Stimulated activated CD4-positive, alpha-beta T cell treated with anti-CD3 and anti-CD28 coated beads, TNF-alpha, amount 100 ng/mL, for 48 hours (primary cell): ENCODE results near the gene OST4.
A peak's percentile ranks its signal among the peaks of the same experiment; 100 is the strongest.
"Not testable (repeated sequence)": the region's sequence is repeated elsewhere in the genome, so short reads cannot be mapped to it uniquely, and the experiment has no call there.

Source experiments
- DNase-seq, 3 donors: peaks; one replicate each; pipeline ENCODE4 v3.0.0-alpha.2; 2020; ENCODE audit warnings: low read depth in 3 of 3

The OST4 gene

GRCh38 chr2:27071277-27071989 lies at the start of gene OST4:
Gene OST4, minus strand, starts transcription at chr2:27071654.
- DNase-seq, result peak; percentile 76 to 88 (median 83)

GRCh38 chr2:27119330-27119670 lies 47.8 kb upstream of the OST4 start:
- not testable (repeated sequence) for DNase-seq

- no peak for DNase-seq
Observed at GRCh38 chr2:27118525-27119329, 47.3 kb upstream of the OST4 start, which contains the start of gene CGREF1. Gene CGREF1, minus strand, starts transcription at chr2:27119128. Its CDS starts 14,762 bp downstream, at chr2:27104366.

- no peak for DNase-seq
Observed at GRCh38 chr2:27117995-27118524, 46.6 kb upstream of the OST4 start.

GRCh38 chr2:27115519-27115918 lies 44.1 kb upstream of the OST4 start:
- no peak for DNase-seq

- DNase-seq, result not testable (repeated sequence)
Observed at GRCh38 chr2:27111392-27112078, 40.1 kb upstream of the OST4 start.

GRCh38 chr2:27110603-27111352 lies 39.3 kb upstream of the OST4 start:
- not testable (repeated sequence) for DNase-seq

- DNase-seq, result no peak
Observed at GRCh38 chr2:27109083-27109482, 37.6 kb upstream of the OST4 start.

GRCh38 chr2:27108221-27108620 lies 36.8 kb upstream of the OST4 start:
- DNase-seq, result no peak

- no peak for DNase-seq
Observed at GRCh38 chr2:27105981-27106380, 34.5 kb upstream of the OST4 start.

- no peak for DNase-seq
Observed at GRCh38 chr2:27102329-27102728, 30.9 kb upstream of the OST4 start.

GRCh38 chr2:27100036-27100435 lies 28.6 kb upstream of the OST4 start:
- DNase-seq, result no peak

GRCh38 chr2:27099334-27099955 lies 28.0 kb upstream of the OST4 start:
- no peak for DNase-seq

- DNase-seq, result no peak
Observed at GRCh38 chr2:27097341-27097740, 25.9 kb upstream of the OST4 start.

- no peak for DNase-seq
Observed at GRCh38 chr2:27096748-27097297, 25.4 kb upstream of the OST4 start.

- no peak for DNase-seq
Observed at GRCh38 chr2:27095745-27096651, 24.5 kb upstream of the OST4 start.

GRCh38 chr2:27095427-27095744 lies 23.9 kb upstream of the OST4 start:
- no peak for DNase-seq

GRCh38 chr2:27094353-27094984 lies 23.0 kb upstream of the OST4 start:
- DNase-seq, result no peak
